AG09319 (cell line): Measurements from ENCODE around the gene EGR2.
"Not testable (repeated sequence)": the region's sequence is repeated elsewhere in the genome, so short reads cannot be mapped to it uniquely, and the experiment has no call there.

Source experiments
- DNase-seq: peaks from one replicate; pipeline ENCODE4 v3.0.0-alpha.2; 2010; ENCODE audit warnings: low read depth; ENCODE audit errors: extremely low read depth
- TF ChIP-seq, protein P1 (sequence below): IDR thresholded peaks from 2 replicates; pipeline ENCODE4 v1.5.1; 2011; ENCODE audit warnings: low read depth, mild to moderate bottlenecking, inconsistent platforms, low read length, moderate library complexity

The EGR2 gene

GRCh38 chr10:62795100-62795499 is 21.1 kb downstream of the EGR2 start:
- TF ChIP-seq, protein P1, sequence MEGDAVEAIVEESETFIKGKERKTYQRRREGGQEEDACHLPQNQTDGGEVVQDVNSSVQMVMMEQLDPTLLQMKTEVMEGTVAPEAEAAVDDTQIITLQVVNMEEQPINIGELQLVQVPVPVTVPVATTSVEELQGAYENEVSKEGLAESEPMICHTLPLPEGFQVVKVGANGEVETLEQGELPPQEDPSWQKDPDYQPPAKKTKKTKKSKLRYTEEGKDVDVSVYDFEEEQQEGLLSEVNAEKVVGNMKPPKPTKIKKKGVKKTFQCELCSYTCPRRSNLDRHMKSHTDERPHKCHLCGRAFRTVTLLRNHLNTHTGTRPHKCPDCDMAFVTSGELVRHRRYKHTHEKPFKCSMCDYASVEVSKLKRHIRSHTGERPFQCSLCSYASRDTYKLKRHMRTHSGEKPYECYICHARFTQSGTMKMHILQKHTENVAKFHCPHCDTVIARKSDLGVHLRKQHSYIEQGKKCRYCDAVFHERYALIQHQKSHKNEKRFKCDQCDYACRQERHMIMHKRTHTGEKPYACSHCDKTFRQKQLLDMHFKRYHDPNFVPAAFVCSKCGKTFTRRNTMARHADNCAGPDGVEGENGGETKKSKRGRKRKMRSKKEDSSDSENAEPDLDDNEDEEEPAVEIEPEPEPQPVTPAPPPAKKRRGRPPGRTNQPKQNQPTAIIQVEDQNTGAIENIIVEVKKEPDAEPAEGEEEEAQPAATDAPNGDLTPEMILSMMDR: no peak

GRCh38 chr10:62794306-62794705 is 21.9 kb downstream of the EGR2 start:
- no peak for DNase-seq
- TF ChIP-seq, protein P1: no peak

More at GRCh38 chr10:62795100-62795499, 21.1 kb downstream of the EGR2 start:
- DNase-seq: no peak

DNA sequence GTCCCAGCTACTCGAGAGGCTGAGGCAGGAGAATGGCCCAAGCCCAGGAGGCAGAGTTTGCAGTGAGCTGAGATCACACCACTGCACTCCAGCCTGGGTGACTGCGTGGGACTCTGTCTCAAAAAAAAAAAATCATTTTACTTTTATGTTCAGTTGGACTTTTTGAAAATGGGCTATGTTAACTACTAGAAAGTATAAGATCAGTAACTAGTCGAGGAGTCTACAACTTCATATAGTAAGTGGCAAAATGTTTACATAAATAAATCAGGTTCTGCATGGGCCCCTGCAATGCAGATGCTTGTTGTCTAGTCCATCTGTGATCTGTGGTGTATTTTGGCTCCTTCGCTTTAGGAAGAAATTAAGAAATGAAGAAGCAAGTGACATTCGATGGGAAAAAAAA is 23.9 kb downstream of the EGR2 start:
- DNase-seq: no peak
- TF ChIP-seq, protein P1: no peak

- TF ChIP-seq, protein P1: no peak
- no peak for DNase-seq
Measured at GRCh38 chr10:62790571-62790970, 25.6 kb downstream of the EGR2 start.

DNA sequence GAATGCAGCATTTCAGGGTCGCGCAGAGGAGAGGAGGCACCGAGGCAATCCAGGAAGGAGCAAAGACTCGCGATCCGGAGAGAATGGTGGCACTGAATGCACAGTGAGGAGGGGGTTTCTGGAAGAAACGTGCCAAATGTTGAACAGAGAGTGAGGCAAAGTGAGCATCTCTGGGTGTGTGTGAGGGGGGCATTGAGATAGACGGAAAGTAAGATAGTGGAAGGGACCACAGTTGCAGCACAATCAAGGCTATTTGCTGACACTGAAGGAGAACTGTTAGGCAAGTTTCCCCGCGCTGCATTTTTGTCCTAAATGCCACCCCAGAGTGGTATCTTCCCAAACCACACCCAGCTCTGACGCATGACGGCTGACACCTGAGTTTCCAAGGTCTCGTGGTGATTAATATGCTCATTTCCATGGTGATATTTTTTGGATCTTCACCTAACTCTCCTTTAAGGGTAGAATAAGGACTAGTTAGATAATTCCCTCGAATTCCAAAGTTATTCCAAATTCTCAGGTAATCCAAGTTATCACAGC is 26.1 kb downstream of the EGR2 start:
- TF ChIP-seq, protein P1: no peak

GRCh38 chr10:62788861-62789467 is 27.2 kb downstream of the EGR2 start:
- DNase-seq: no peak
- TF ChIP-seq, protein P1: no peak

More for the DNA sequence above, 26.1 kb downstream of the EGR2 start:
- no peak for DNase-seq

DNA sequence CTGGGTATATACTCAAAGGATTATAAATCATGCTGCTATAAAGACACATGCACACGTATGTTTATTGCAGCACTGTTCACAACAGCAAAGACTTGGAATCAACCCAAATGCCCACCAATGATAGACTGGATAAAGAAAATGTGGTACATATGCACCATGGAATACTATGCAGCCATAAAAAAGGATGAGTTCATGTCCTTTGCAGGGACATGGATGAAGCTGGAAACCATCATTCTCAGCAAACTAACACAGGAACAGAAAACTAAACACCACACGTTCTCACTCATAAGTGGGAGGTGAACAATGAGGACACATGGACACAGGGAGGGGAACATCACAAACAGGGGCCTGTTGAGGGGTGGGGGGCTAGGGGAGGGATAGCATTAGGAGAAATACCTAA is 27.9 kb downstream of the EGR2 start:
- DNase-seq: not testable (repeated sequence)

- not testable (repeated sequence) for DNase-seq
Measured at GRCh38 chr10:62784537-62784936, 31.6 kb downstream of the EGR2 start.
